GM18511 (cell line): ENCODE data around the gene SLC2A6.
A peak's percentile ranks its signal among the peaks of the same experiment; 100 is the strongest.

ENCODE experiments used
- ATAC-seq: cut with Tn5 transposase; IDR thresholded peaks from one replicate; pipeline ENCODE4 v1.9.1; 2021; ENCODE audit warnings: mild to moderate bottlenecking, moderate library complexity; ENCODE audit not compliant: unreplicated experiment

The SLC2A6 gene

GRCh38 chr9:133443248-133443647 is 35.7 kb downstream of the SLC2A6 start:
- ATAC-seq = no peak

- no peak for ATAC-seq
Observed at GRCh38 chr9:133441571-133441970, 37.3 kb downstream of the SLC2A6 start.

DNA sequence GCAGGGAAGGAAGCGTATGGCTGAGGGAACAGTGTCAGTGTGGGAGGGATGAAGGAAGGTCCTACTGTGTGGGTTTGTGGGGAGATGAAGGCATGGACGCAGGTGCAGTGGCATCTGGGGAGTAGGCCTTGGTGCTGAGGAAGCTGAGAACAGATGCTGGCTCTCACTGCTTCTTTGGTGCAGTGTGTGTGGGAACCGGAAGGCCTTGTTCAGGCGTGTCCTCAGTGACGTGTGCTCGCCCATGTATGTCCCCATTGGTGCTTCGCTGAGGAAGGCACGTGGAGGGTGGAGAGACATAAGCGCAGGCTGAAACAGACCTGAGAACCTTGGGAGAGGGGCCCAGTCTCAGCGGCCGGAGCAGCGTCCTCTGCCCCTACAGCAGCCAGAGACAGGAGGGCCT is 38.0 kb downstream of the SLC2A6 start:
- peak; percentile 68 for ATAC-seq

GRCh38 chr9:133439337-133439736 is 39.6 kb downstream of the SLC2A6 start:
- no peak for ATAC-seq

GRCh38 chr9:133437753-133438531 is 41.0 kb downstream of the SLC2A6 start:
- no peak for ATAC-seq

GRCh38 chr9:133436681-133437080 is 42.2 kb downstream of the SLC2A6 start:
- ATAC-seq = no peak

GRCh38 chr9:133433351-133433843 is 45.5 kb downstream of the SLC2A6 start:
- no peak for ATAC-seq

- no peak for ATAC-seq
Observed at GRCh38 chr9:133430244-133430643, 48.7 kb downstream of the SLC2A6 start.

DNA sequence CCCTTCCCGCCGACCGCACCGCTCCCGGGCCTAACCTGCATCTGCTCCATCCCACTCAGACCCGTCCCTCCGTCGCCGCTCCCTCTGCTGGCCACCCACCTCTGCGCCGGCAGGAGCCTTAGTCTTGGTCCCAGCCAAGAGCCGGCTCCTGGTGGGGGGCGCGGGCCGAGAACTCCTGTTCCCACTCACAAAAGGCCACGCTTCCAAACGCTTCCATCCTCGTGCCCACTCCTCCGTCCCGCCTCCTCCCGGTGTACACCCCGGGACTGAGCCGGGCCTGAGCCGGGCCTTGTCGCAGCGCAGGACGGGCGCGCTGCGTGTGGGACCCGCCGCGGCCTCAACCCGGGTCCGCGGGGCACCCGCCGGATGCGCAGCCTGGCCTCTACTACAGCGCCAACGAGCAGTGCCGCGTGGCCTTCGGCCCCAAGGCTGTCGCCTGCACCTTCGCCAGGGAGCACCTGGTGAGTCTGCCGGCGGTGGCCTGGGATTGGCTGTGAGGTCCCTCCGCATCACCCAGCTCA is 49.2 kb downstream of the SLC2A6 start:
- ATAC-seq = no peak

GRCh38 chr9:133429214-133429613 is 49.7 kb downstream of the SLC2A6 start:
- no peak for ATAC-seq

DNA sequence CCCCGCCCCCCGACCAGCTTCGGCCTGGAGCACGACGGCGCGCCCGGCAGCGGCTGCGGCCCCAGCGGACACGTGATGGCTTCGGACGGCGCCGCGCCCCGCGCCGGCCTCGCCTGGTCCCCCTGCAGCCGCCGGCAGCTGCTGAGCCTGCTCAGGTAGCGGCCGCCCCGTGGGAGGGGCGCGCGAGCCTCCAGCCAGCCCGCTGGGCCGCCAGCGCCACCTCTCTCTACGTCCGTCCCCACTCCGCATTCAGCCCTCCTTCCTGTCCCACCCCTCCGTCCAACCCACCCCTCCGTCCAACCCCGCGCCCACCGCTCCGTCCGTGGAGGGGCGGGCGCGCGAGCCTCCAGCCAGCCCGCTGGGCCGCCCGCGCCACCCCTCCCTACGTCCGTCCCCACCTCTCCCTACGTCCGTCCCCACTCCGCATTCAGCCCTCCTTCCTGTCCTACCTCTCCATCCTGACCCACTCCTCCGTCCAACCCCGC is 50.2 kb downstream of the SLC2A6 start:
- no peak for ATAC-seq

GRCh38 chr9:133427658-133428348 is 51.1 kb downstream of the SLC2A6 start:
- no peak for ATAC-seq

DNA sequence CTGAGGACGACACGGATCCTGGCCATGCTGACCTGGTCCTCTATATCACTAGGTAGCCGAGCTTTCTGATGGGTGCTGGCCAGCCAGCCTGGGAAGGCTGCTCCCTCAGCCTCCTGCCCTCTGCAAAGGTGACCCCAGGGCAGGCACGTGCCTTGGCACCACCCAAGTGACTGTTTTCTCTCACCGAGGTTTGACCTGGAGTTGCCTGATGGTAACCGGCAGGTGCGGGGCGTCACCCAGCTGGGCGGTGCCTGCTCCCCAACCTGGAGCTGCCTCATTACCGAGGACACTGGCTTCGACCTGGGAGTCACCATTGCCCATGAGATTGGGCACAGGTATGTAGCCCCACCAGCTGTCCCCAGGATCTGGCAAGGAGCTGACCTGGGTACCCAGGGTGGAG is 52.9 kb downstream of the SLC2A6 start:
- ATAC-seq = no peak

- ATAC-seq = no peak
Observed at GRCh38 chr9:133425049-133425632, 53.8 kb downstream of the SLC2A6 start.

DNA sequence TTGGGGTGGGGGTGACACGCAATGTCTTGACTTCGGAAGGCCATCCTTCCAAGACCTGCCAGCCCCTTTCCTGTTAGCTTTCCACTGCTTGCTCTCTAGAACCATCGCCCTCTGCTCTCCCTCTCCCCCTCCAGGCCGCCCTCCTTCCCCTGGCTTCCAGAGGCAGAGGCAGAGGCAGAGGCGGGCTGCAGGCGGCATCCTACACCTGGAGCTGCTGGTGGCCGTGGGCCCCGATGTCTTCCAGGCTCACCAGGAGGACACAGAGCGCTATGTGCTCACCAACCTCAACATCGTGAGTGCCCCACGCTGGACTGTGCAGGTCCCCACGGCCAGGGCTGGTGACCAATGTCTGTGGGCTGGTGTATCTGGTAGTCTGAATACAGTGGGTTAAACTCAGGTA is 54.7 kb downstream of the SLC2A6 start:
- ATAC-seq = no peak

- ATAC-seq = no peak
Observed at GRCh38 chr9:133423216-133423615, 55.7 kb downstream of the SLC2A6 start.

DNA sequence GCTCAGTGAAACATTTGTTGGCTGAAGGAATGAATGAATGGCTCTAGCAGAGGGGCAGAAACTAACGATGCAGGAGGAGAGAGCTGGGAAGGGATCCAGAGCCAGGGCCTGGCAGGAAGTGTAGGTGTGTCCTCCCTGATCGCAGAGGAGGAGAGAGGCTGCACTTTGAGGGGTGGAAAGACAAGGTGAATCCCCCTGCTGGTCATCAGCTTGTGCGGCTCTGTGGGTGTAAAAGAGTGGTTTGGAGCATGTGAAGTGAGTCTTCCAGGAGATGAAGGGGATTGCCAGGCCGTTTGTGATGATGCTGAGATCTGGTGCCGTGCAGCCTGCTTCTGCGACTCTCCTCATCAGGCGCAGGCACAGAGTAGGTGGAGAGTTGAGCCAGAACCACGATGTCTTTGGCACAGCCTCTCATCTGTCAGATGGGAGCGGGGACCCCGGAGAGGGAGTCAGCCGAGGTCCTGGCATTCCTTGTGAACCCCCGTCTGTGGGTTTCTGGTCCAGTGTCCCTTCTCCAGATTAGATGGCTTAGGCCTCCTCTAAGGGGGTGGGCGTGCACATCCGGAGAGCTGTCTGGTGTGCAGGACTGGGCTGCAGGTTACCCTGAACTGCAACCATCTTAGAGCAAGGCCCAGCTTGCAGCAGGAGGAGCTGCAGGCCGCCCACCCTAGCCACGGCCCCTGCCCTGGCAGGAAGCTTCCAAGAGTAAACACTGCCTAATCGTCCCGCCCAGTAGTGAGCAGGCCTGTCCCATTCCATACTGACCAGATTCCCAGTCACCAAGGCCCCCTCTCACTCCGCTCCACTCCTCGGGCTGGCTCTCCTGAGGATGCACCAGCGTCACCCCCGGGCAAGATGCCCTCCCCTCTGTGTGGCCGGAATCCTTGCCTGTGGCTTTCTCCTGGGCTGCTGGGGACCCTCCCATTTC is 57.0 kb downstream of the SLC2A6 start, which contains the start of gene ADAMTS13:
TSS of gene ADAMTS13 (plus strand) at position 753 of the 928 bp plus-strand sequence. CDS start at position 830, 77 bp downstream.
- ATAC-seq = no peak
